ENCODE data around the gene MSX2.

- no peak for TF ChIP-seq CTCF (IDR thresholded peaks at IDR 0.05 in 2 of 3, conservative IDR thresholded peaks at IDR 0.05 in 1 of 3; ENCODE audit: borderline replicate concordance in 1 of 3, insufficient read depth in 1 of 3, low read depth in 2 of 3, low read length in 2 of 3)
- no peak for TF ChIP-seq EZH2phosphoT487 (IDR thresholded peaks at IDR 0.05; ENCODE audit: borderline replicate concordance)
- TF ChIP-seq EZH2 (IDR thresholded peaks at IDR 0.05): no peak
- no peak for TF ChIP-seq POLR2A (IDR thresholded peaks at IDR 0.05; ENCODE audit: borderline replicate concordance, extremely low read depth, insufficient read depth, insufficient read length)
- no peak for TF ChIP-seq FOSL1 (IDR thresholded peaks at IDR 0.05; ENCODE audit: low read depth)
These were observed 1.0 kb downstream of the MSX2 start for GRCh38 chr5:174725261-174725990.
